M059J (cell line): ENCODE measurements around the gene IFFO2. TPM values are rescaled to one million over a fixed set of nuclear protein-coding genes. Genes with fewer than 3 reads are reported as not detected.

ENCODE experiments used
- DNase-seq: peaks from one replicate; pipeline ENCODE4 v3.0.0-alpha.2; 2012; ENCODE audit warnings: low read depth
- total RNA-seq: library from RNA; depleted of rRNA; stranded (reverse); fragments of >200 nt; shearing (Covaris generic); gene quantifications from 2 replicates; pipeline ENCODE4 v1.2.3, GENCODE V29; 2014

IFFO2 gene
- total RNA-seq, 1 experiment from 2014 or later = 13.2 TPM

DNA sequence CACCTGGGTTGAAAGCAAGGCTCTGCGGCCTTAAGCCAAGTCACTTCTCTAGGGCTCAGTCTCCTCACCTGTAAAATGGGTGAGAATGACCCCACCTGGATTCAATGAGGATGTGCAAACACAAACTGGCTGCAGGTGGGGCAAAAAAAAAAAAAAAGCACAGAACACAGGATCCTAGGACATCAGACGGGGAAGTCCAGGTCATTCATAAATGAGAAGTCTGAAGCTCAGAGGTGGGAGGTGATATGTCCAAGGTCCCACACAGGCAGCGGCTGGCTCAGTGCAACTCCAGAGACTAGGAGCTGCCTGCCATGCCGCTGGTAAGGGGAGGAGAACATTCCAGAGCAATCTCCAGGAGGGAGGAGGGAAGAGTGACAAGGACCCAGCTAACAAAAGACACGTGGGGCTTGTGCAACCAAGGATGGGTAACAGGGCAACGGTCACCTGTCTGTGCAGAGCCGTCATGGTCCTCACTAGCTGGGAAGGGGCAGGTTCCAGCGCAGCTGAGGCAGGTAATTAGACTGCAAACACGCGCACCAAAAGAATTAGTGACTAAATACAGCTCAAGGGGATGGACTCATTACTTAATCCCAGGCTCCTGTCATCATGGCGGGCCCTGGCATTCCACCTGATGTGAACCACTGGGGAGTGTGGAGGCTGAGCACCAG, 19.5 kb downstream of the IFFO2 start:
- peak; percentile 84 for DNase-seq

DNA sequence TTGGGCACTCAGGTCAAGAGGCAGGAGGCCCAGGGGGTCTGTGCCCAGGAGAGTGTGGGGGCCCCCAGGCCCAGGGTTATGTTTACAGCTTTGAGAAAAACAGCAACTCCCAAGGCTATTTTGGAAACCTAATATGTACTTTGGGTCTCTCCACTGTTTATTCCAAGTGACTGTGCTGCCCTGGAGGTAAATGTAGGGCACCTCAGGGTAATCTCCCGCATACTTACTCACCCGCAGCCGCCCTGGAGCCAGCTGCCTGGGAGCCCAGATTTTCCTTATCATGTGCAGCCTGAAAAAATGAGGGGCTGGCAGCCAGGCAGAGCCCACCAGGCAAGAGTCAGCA, 20.0 kb downstream of the IFFO2 start:
- DNase-seq = peak; percentile 77

- DNase-seq = no peak
Measured at GRCh38 chr1:18934205-18935000, 22.1 kb downstream of the IFFO2 start.

GRCh38 chr1:18932879-18933278, 23.6 kb downstream of the IFFO2 start:
- DNase-seq = no peak

- peak; percentile 91 for DNase-seq
Measured at GRCh38 chr1:18932387-18932786, 24.1 kb downstream of the IFFO2 start.

DNA sequence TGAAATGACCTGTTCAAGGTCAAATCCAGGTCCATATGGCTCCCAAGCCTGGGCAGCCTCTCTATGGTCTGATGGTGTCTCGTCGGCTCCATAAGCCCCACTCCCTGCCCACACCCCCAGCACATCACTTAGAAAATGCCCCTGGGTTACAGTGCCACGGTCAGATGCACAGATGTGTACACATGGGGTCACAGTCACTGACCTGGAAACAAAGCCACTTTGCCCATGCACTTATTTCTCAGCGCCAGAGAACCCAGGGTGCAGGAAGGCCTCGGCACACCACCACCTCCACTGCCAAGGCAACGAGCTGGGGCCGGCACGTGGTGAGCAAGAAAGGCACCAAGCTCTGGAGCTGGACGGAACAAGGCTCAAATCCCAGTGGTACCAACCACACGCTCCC, 24.7 kb downstream of the IFFO2 start:
- DNase-seq = no peak

GRCh38 chr1:18929686-18930085, 26.8 kb downstream of the IFFO2 start:
- peak; percentile 81 for DNase-seq

GRCh38 chr1:18928985-18929384, 27.5 kb downstream of the IFFO2 start:
- no peak for DNase-seq

GRCh38 chr1:18928406-18928805, 28.1 kb downstream of the IFFO2 start:
- no peak for DNase-seq

GRCh38 chr1:18927654-18928272, 28.7 kb downstream of the IFFO2 start:
- DNase-seq = peak; percentile 78

DNA sequence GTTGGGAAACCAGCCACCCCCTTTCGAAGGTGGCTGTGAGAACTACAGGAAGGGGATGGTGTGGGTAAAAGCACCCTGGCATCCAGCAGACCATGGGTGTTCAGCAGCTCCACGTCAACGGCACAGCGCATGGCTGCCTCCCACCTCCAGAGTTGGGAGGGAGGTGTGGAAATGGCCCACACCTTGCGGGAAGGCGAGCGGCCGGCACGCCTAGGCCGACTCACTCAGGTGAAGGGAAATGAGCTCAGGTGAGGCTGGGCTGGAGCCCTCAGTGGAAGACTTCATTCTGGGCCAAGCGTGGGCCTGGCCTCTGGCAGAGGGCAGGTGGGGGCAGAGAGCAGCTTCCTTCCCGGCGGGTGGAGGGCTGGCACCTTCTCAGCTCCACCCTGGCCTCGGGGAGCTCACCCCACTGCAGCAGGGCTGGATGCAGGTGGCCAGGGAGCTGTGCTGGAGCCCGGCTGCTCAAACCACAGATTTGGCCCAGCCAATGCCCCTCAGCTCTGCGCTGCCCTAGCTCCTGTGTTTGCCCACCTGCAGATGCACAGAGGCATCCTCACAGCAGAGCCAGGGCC, 29.3 kb downstream of the IFFO2 start:
- DNase-seq = no peak

DNA sequence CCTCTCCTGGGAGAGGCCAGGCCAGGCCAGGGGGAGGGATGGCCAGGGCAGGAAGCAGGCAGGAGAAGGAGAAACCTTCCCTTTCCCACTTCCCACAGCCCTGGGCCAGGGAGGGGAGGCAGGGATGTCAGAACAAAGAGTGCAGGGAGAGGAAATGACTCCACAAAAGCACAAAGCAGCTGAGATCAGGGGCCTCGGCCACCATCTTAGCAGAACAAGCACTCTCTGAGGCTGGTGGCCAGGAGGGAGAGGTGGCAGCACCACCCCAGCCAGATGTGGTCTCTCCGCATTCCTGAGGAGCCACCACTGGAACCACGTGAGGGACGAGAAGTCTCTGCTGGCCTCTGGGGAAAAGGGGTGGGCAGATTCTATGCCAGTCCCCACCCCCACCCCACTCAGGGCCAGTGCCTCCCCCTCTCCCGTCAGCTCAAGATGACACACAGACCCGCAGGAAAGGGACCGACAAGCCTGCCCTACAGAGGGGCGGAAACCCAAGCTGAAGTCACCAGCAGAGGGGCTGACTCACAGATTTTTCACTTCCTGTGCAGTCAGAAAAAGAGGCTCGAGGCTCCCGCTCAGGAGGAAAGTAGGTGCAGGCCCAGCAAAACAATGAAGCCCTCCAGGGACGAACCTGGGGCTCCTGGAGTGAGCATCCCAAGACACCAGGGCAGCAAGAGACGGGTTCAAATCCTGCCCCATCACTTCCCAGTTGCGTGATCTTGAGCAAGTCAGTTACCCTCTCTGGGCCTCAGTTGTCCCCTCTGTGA, 30.0 kb downstream of the IFFO2 start:
- peak; percentile 99 for DNase-seq

GRCh38 chr1:18925279-18925678, 31.2 kb downstream of the IFFO2 start:
- DNase-seq = no peak

GRCh38 chr1:18924221-18924691, 32.2 kb downstream of the IFFO2 start:
- peak; percentile 65 for DNase-seq

DNA sequence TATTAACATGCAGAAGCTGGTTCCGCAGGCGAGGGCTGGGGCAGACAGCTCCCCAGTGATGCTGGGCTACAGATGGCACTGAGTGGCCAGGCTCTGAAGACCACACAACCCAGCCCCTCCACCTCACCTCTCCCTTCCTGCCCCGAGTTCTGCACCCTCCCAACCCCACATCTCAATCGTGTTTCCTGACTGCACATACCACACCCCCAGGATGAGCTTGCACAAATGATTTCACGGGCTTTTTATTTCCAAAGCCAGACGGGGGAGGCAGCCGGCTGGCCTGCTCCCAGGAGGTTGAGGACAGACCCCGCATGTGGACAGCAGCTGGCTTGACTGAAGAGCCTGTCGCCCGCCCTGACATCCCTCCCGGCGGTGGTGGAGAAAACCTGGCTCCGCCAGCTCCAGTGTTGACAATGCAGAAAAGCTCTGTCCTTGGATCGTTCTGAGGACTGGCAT, 32.7 kb downstream of the IFFO2 start:
- no peak for DNase-seq

DNA sequence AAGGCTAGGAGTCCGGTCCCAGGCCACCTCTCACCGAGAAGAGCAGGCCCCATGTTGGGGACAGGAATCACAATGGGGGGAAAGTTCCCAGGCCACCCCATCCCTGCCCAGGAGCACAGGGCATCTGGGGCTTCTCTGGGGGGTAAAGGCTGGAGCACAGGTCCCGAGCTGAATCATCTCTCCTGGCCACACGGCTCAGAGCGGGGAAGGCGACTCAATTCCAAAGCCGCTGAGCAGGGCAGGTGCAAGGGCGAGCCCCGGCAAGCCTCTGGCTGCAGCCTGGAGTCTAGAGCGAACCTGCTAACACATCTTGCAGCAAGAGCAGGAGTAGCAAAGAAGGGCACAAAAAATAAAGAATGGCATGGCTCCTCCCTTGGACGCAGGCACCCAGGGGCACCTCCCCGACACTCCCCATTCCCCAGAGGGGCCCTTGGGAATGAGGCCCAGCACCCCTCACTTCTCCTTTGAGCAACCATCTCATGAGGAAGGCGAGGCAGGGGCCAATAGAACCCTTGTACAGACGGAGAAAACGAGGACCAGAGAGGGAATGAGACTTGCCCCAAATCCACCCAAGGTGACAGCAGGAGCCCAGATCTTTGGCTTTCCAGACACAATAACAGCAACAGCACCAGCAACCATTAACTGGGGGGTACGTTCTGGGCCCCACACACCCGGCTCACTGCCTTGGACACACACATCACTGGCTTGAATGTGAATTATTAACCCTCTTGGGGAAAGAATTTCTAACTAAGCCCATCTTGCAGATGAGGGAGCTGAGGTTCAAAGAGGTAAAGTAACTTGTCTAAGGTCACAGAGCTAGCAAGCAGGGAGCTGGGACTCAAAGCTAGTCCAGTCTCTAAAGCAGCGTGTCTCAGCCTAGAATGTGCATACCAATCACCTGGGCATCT, 33.4 kb downstream of the IFFO2 start:
- DNase-seq = peak; percentile 40

DNA sequence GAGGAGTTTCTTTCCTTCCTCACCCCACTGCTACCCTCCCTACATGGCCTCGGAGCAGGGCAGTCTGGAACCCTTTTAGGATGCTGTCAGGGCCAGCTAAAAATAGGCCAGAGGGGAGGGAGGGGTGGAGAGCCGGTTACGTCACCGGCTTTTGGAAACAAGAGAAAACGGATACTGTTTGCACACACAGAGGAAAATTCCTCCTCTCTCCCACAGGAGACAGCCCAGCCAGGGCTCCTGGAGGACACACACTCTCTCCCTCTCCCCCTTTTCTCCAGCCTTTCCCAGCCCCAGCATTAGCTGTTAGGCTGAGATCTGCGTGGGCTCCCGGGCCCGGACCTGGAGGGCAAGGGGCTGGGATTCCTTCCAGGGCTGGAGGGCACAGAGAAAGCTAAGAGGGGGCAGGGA, 34.2 kb downstream of the IFFO2 start:
- DNase-seq = peak; percentile 89

GRCh38 chr1:18921516-18922251, 34.8 kb downstream of the IFFO2 start:
- no peak for DNase-seq

DNA sequence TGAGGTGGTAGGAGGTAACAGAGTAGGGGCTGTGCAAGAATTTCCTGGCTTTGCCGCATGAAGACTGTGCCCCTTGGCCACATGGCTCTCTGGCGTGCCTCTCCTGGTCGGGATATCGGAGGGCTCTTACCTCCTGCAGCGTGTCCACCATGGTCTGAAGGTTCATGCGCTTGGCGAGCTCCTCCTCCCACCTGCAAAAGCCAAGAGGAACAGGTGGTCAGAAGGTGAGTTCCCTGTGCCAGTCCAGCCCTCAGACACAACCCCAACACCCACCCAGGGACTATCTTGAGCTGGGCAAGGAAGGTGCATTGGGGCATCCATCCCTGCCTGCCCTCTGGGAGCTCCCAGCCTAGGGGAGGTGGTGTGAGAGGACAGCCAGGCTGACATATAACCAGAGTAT, 35.5 kb downstream of the IFFO2 start:
- no peak for DNase-seq

DNA sequence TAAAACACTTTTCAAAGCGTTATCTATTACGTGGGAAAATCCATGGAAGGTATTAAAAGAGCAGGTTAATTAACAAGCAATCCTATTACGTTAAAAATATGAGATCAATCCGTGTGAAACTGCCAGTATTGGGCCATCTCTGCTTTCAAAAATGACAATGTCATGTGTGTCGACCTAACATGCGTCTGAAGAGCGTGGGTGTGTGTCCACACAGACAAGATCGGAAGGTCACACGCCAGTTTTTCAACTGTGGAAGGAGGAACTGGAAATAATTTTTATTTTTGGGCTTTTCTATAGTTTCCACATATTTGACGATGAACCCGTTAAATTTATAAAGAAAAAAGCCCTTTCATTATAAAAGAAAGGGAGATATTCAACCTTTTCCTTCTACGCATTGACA, 36.5 kb downstream of the IFFO2 start:
- no peak for DNase-seq
